SK-N-SH (cell line): ENCODE measurements around the gene FAM227A. TPM values are rescaled to one million over a fixed set of nuclear protein-coding genes. Genes with fewer than 3 reads are reported as not detected.

Source experiments
- CTCF ChIA-PET: fragments of 300-600, 350-600 bp; formaldehyde crosslinking; extraction: SDS; loops from one replicate; lab custom pipeline; 2021; lab: Yijun Ruan, JAX
- POLR2A ChIA-PET: fragments of 350-600 bp; sonication (Branson Sonifier 250); formaldehyde crosslinking; extraction: SDS; loops from one replicate; lab custom pipeline; 2020; ENCODE audit warnings: antibody characterized with exemption, inconsistent platforms; lab: Yijun Ruan, JAX
- DNase-seq: peaks from one replicate; pipeline ENCODE4 v3.0.0; 2012
- H2AFZ ChIP-seq: fragments of 200-600 bp; sonication (generic); 2 replicates; pipeline ENCODE4 v1.8.1; 2016; ENCODE audit warnings: antibody characterized with exemption, mild to moderate bottlenecking, low read depth
- H3F3A ChIP-seq: fragments of 200-600 bp; sonication (generic); replicated peaks from 2 replicates; pipeline ENCODE3; 2016; ENCODE audit warnings: antibody characterized with exemption, mild to moderate bottlenecking; ENCODE audit not compliant: insufficient read depth
- H3K27ac ChIP-seq, 2 experiments: fragments of 200-500 bp in 1 of 2; fragments of 200-600 bp in 1 of 2; sonication (Bioruptor generic) in 1 of 2; sonication (generic), shearing (Covaris generic) in 1 of 2; 2 replicates each; pipeline versions ENCODE4 v1.5.1 to v1.6.1; 2014 to 2016; ENCODE audit warnings: low read depth in 2 of 2, inconsistent platforms in 1 of 2, low read length in 1 of 2, mild to moderate bottlenecking in 1 of 2, mixed read lengths in 1 of 2
- H3K27me3 ChIP-seq: fragments of 200-600 bp; sonication (generic), shearing (Covaris generic); 2 replicates; pipeline ENCODE4 v1.6.1; 2016; ENCODE audit warnings: mixed run types; ENCODE audit not compliant: insufficient read depth
- H3K36me3 ChIP-seq, 2 experiments: fragments of 200-500 bp in 1 of 2; fragments of 200-600 bp in 1 of 2; sonication (Bioruptor generic) in 1 of 2; sonication (generic) in 1 of 2; replicated peaks in 1 of 2; 2 replicates each; pipeline versions ENCODE3 to v1.5.1; 2014 to 2016; ENCODE audit warnings: low read length in 1 of 2, mild to moderate bottlenecking in 1 of 2; ENCODE audit not compliant: insufficient read depth in 2 of 2, control insufficient read depth in 1 of 2
- H3K4me1 ChIP-seq, 2 experiments: fragments of 200-500 bp in 1 of 2; fragments of 200-600 bp in 1 of 2; sonication (Bioruptor generic) in 1 of 2; sonication (generic), shearing (Covaris generic) in 1 of 2; 2 replicates each; pipeline versions ENCODE4 v1.5.1 to v1.6.1; 2014 to 2016; ENCODE audit warnings: low read depth in 1 of 2, low read length in 1 of 2, mixed run types in 1 of 2; ENCODE audit not compliant: insufficient read depth in 2 of 2, control insufficient read depth in 1 of 2
- H3K4me2 ChIP-seq: fragments of 200-600 bp; sonication (generic), shearing (Covaris generic); 2 replicates; pipeline ENCODE4 v1.6.1; 2017; ENCODE audit warnings: mixed run types
- H3K4me3 ChIP-seq, 2 experiments: fragments of 200-500 bp in 1 of 2; fragments of 200-600 bp in 1 of 2; sonication (Bioruptor generic) in 1 of 2; sonication (generic), shearing (Covaris generic) in 1 of 2; 2 replicates each; pipeline versions ENCODE4 v1.5.1 to v1.8.1; 2014 to 2016; ENCODE audit warnings: low read depth in 2 of 2, inconsistent platforms in 1 of 2, low read length in 1 of 2, mild to moderate bottlenecking in 1 of 2, mixed read lengths in 1 of 2, moderate library complexity in 1 of 2
- H3K79me2 ChIP-seq: fragments of 200-600 bp; sonication (generic); 2 replicates; pipeline ENCODE4 v1.8.1; 2017; ENCODE audit warnings: mild to moderate bottlenecking; ENCODE audit not compliant: insufficient read depth
- H3K9ac ChIP-seq: fragments of 200-600 bp; sonication (generic); 2 replicates; pipeline ENCODE4 v1.6.1; 2017; ENCODE audit warnings: mixed run types
- H3K9me2 ChIP-seq: fragments of 200-600 bp; sonication (generic); 2 replicates; pipeline ENCODE4 v1.6.1; 2017; ENCODE audit warnings: mixed run types
- H3K9me3 ChIP-seq: fragments of 200-600 bp; sonication (generic); 2 replicates; pipeline ENCODE4 v1.6.1; 2017; ENCODE audit warnings: mixed run types, mild to moderate bottlenecking, moderate library complexity
- H4K20me1 ChIP-seq: fragments of 200-600 bp; sonication (generic); 2 replicates; pipeline ENCODE4 v1.6.1; 2017; ENCODE audit warnings: mild to moderate bottlenecking, mixed run types; ENCODE audit not compliant: insufficient read depth
- EP300 ChIP-seq, 2 experiments: IDR thresholded peaks; 2 replicates each; pipeline versions ENCODE4 v1.4.0 to v1.6.1; 2012; ENCODE audit warnings: borderline replicate concordance in 1 of 2, low read depth in 1 of 2, low read length in 1 of 2
- FOXM1 ChIP-seq: IDR thresholded peaks from 2 replicates; pipeline ENCODE4 v1.4.0; 2012; ENCODE audit warnings: low read depth, mild to moderate bottlenecking
- NFIC ChIP-seq: IDR thresholded peaks from 2 replicates; pipeline ENCODE4 v1.4.0; 2012; ENCODE audit warnings: borderline replicate concordance
- NRF1 ChIP-seq: IDR thresholded peaks from 2 replicates; pipeline ENCODE4 v1.6.1; 2012; ENCODE audit warnings: low read depth, mild to moderate bottlenecking, low read length
- POLR2AphosphoS5 ChIP-seq: IDR thresholded peaks from 2 replicates; pipeline ENCODE4 v1.6.1; 2012; ENCODE audit warnings: low read depth, low read length
- RFX5 ChIP-seq: IDR thresholded peaks from 2 replicates; pipeline ENCODE4 v1.6.1; 2012; ENCODE audit warnings: mild to moderate bottlenecking, improper control_type of control experiment, low read length
- SMC3 ChIP-seq: IDR thresholded peaks from 2 replicates; pipeline ENCODE4 v1.6.1; 2012; ENCODE audit warnings: low read depth, low read length, improper control_type of control experiment
- TEAD4 ChIP-seq: IDR thresholded peaks from 2 replicates; pipeline ENCODE4 v1.4.0; 2012; ENCODE audit warnings: mild to moderate bottlenecking, borderline replicate concordance; ENCODE audit not compliant: insufficient read depth
- WGBS: methylation state at CpG from one replicate; pipeline ENCODE4 v1.1.6; 2017; ENCODE audit warnings: low lambda C conversion rate; 5-methylcytosine and 5-hydroxymethylcytosine counted together
- polyA plus RNA-seq, 3 experiments: library from polyadenylated mRNA; depleted of rRNA; stranded (reverse); fragments of >200 nt; gene quantifications; 2 replicates each; pipeline ENCODE4 v1.2.3, GENCODE V29; 2012
- TF ChIP-seq, protein P1 (sequence below): IDR thresholded peaks from 2 replicates; pipeline ENCODE4 v1.6.1; 2012; ENCODE audit warnings: mild to moderate bottlenecking, low read depth, low read length, moderate library complexity
- TF ChIP-seq, protein P2 (sequence below): IDR thresholded peaks from 2 replicates; pipeline ENCODE4 v1.4.0; 2012; ENCODE audit warnings: low read depth, borderline replicate concordance
- TF ChIP-seq, protein P3 (sequence below): IDR thresholded peaks from 2 replicates; pipeline ENCODE4; 2012
- TF ChIP-seq, protein P4 (sequence below): fragments of 200-600 bp; sonication (generic); IDR thresholded peaks from 2 replicates; pipeline ENCODE4 v1.6.1; 2017; ENCODE audit warnings: antibody characterized with exemption, mild to moderate bottlenecking, moderate library complexity

FAM227A gene
- polyA plus RNA-seq, 1 of the 3 experiments (the other 2 are of a cell fraction) = 1.2 TPM

DNA sequence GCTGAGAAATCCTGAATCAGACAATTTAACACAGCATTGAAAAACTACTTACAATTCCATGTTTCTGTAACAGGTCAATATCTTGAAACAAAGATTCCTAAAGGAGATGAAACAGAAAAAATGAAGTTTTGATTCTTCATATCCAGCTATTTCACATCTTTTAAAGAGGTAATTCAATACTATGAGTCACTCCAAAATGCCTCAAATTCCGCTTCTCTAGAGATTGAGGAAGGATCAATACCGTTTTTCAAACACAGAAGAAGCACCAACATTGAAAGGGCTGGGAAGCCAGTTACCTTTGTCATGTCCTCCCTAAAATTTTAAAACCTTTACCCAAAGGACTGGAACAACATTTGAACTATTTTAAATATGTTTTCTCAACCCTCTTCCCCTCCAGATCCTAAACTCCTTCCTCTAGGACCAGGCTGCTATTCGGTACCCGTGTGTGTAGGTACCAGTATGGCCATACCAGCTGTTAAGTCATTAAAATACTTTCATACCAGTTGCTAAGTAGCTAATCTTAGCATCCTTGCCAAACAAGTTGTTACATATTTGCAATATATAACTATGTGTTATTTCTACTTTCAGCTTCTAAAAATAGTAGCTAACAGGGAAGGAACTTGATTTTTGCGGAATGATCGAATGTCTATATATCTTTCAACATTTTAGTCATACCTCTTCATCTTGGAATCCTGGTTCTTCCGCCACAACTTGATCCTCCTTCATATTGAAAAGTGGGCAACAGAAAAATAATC is 88.5 kb downstream of the FAM227A start:
- POLR2A ChIA-PET = no interaction called here
- H3K4me3 ChIP-seq = no peak overlapping the region
- TF ChIP-seq, protein P1, sequence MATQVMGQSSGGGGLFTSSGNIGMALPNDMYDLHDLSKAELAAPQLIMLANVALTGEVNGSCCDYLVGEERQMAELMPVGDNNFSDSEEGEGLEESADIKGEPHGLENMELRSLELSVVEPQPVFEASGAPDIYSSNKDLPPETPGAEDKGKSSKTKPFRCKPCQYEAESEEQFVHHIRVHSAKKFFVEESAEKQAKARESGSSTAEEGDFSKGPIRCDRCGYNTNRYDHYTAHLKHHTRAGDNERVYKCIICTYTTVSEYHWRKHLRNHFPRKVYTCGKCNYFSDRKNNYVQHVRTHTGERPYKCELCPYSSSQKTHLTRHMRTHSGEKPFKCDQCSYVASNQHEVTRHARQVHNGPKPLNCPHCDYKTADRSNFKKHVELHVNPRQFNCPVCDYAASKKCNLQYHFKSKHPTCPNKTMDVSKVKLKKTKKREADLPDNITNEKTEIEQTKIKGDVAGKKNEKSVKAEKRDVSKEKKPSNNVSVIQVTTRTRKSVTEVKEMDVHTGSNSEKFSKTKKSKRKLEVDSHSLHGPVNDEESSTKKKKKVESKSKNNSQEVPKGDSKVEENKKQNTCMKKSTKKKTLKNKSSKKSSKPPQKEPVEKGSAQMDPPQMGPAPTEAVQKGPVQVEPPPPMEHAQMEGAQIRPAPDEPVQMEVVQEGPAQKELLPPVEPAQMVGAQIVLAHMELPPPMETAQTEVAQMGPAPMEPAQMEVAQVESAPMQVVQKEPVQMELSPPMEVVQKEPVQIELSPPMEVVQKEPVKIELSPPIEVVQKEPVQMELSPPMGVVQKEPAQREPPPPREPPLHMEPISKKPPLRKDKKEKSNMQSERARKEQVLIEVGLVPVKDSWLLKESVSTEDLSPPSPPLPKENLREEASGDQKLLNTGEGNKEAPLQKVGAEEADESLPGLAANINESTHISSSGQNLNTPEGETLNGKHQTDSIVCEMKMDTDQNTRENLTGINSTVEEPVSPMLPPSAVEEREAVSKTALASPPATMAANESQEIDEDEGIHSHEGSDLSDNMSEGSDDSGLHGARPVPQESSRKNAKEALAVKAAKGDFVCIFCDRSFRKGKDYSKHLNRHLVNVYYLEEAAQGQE = no peak
- TF ChIP-seq, protein P2, sequence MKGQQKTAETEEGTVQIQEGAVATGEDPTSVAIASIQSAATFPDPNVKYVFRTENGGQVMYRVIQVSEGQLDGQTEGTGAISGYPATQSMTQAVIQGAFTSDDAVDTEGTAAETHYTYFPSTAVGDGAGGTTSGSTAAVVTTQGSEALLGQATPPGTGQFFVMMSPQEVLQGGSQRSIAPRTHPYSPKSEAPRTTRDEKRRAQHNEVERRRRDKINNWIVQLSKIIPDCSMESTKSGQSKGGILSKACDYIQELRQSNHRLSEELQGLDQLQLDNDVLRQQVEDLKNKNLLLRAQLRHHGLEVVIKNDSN = no peak
- TF ChIP-seq RFX5 = no peak
- no peak for TF ChIP-seq NRF1
- TF ChIP-seq, protein P3, sequence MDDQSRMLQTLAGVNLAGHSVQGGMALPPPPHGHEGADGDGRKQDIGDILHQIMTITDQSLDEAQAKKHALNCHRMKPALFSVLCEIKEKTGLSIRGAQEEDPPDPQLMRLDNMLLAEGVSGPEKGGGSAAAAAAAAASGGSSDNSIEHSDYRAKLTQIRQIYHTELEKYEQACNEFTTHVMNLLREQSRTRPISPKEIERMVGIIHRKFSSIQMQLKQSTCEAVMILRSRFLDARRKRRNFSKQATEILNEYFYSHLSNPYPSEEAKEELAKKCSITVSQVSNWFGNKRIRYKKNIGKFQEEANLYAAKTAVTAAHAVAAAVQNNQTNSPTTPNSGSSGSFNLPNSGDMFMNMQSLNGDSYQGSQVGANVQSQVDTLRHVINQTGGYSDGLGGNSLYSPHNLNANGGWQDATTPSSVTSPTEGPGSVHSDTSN = no peak
- no peak for TF ChIP-seq EP300 (IDR thresholded peaks at IDR 0.05; ENCODE audit: borderline replicate concordance in 1 of 2, low read depth in 1 of 2, low read length in 1 of 2)
- no peak for TF ChIP-seq POLR2AphosphoS5
- no peak for TF ChIP-seq TEAD4
- TF ChIP-seq NFIC = no peak
- no peak for TF ChIP-seq SMC3
- no peak for TF ChIP-seq FOXM1
- TF ChIP-seq, protein P4, sequence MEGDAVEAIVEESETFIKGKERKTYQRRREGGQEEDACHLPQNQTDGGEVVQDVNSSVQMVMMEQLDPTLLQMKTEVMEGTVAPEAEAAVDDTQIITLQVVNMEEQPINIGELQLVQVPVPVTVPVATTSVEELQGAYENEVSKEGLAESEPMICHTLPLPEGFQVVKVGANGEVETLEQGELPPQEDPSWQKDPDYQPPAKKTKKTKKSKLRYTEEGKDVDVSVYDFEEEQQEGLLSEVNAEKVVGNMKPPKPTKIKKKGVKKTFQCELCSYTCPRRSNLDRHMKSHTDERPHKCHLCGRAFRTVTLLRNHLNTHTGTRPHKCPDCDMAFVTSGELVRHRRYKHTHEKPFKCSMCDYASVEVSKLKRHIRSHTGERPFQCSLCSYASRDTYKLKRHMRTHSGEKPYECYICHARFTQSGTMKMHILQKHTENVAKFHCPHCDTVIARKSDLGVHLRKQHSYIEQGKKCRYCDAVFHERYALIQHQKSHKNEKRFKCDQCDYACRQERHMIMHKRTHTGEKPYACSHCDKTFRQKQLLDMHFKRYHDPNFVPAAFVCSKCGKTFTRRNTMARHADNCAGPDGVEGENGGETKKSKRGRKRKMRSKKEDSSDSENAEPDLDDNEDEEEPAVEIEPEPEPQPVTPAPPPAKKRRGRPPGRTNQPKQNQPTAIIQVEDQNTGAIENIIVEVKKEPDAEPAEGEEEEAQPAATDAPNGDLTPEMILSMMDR = no peak
- H3K9me3 ChIP-seq = no peaks in the 10 kb centered on the region
- no peak overlapping the region for H3K4me2 ChIP-seq
- H3K27ac ChIP-seq = no peak overlapping the region
- H4K20me1 ChIP-seq = no peaks in the 10 kb centered on the region
- 83% methylated on average over 7 of the region's 7 CpGs for whole genome bisulfite sequencing
- CTCF ChIA-PET = no interaction called here
- H3K4me1 ChIP-seq = peaks cover 0 to 2% of the 10 kb centered on the region in 2 experiments; a peak in 2 of 4 replicates
- no peaks in the 10 kb centered on the region for H3K79me2 ChIP-seq
- no peaks in the 10 kb centered on the region for H3K9me2 ChIP-seq
- no peaks in the 10 kb centered on the region for H3K27me3 ChIP-seq
- no peak overlapping the region for H2AFZ ChIP-seq
- H3K9ac ChIP-seq = no peak overlapping the region
- H3F3A ChIP-seq = no peaks in the 10 kb centered on the region
- no peak for DNase-seq
- no peaks in the 10 kb centered on the region for H3K36me3 ChIP-seq
